HL-60 (cell line): ENCODE data around the gene OTOF.
A peak's percentile ranks its signal among the peaks of the same experiment; 100 is the strongest.

ENCODE experiments used
- DNase-seq, 2 experiments: peaks; one replicate each; pipeline ENCODE4 v3.0.0-alpha.2; 2010 to 2020; ENCODE audit warnings: low read depth in 1 of 2, low spot score in 1 of 2
- H3K27ac ChIP-seq: fragments of 250-450 bp; sonication (Bioruptor Pico); replicated peaks from 2 replicates; pipeline ENCODE4 v1.5.1; 2020; ENCODE audit warnings: mild to moderate bottlenecking, moderate library complexity
- H3K27me3 ChIP-seq: fragments of 250-450 bp; sonication (Bioruptor Pico); 2 replicates; pipeline ENCODE4 v1.5.1; 2021; ENCODE audit warnings: mild to moderate bottlenecking, moderate library complexity; ENCODE audit not compliant: insufficient read depth, poor library complexity, severe bottlenecking
- H3K4me3 ChIP-seq: replicated peaks from 2 replicates; pipeline ENCODE4 v1.5.1; 2011; ENCODE audit warnings: mild to moderate bottlenecking, control low read depth, low read length; ENCODE audit not compliant: insufficient read depth
- GABPA ChIP-seq: IDR thresholded peaks from 2 replicates; pipeline ENCODE4 v1.6.1; 2012; ENCODE audit warnings: low read depth
- POLR2AphosphoS5 ChIP-seq: IDR thresholded peaks from 2 replicates; pipeline ENCODE4 v1.6.1; 2012; ENCODE audit warnings: low read depth
- REST ChIP-seq: IDR thresholded peaks from 2 replicates; pipeline ENCODE4 v1.6.1; 2012; ENCODE audit warnings: low read depth; ENCODE audit not compliant: insufficient replicate concordance
- SPI1 ChIP-seq: IDR thresholded peaks from 2 replicates; pipeline ENCODE4 v1.6.1; 2012; ENCODE audit warnings: low read depth, mild to moderate bottlenecking, borderline replicate concordance
- TF ChIP-seq, protein P1 (sequence below): IDR thresholded peaks from one replicate; pipeline ENCODE4 v1.5.1; 2011; ENCODE audit warnings: low read length, control low read depth, inconsistent platforms; ENCODE audit not compliant: insufficient read depth

The OTOF gene

DNA sequence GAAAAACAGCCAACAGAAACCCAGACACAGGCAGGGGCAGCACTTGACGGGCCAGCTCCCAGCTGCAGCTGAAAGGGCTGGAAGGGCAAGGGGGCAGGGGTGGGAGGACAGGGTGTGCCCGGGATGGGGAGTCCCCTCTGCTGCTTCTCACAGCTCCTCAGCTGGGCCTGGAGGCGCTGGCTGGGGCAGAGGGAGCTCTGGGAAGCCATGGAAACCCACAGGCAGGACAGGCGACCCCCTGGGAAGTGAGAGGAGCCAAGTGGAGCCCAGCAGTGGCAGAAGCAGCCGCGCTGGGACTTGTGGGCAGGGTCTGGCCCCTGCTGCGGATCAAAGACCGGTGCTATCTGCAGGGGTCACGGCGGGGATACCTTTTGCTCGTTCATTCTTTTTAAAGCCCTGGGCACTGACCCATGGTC, 20.7 kb downstream of the OTOF start:
- no peak for DNase-seq

GRCh38 chr2:26456440-26457250, 21.3 kb downstream of the OTOF start:
- Histone ChIP-seq H3K4me3 (no peak overlapping the region), H3K27ac (peak overlapping the region; percentile 58), H3K27me3 (no peaks in the 10 kb centered on the region)
- no peak for TF ChIP-seq POLR2AphosphoS5
- DNase-seq, result peak in 1 of 2 experiments; percentile 19

More for the DNA sequence above, 20.7 kb downstream of the OTOF start:
- H3K4me3 ChIP-seq, result no peak overlapping the region
- TF ChIP-seq POLR2AphosphoS5 (no peak), REST (no peak), GABPA (no peak), SPI1 (no peak)
- TF ChIP-seq, protein P1, sequence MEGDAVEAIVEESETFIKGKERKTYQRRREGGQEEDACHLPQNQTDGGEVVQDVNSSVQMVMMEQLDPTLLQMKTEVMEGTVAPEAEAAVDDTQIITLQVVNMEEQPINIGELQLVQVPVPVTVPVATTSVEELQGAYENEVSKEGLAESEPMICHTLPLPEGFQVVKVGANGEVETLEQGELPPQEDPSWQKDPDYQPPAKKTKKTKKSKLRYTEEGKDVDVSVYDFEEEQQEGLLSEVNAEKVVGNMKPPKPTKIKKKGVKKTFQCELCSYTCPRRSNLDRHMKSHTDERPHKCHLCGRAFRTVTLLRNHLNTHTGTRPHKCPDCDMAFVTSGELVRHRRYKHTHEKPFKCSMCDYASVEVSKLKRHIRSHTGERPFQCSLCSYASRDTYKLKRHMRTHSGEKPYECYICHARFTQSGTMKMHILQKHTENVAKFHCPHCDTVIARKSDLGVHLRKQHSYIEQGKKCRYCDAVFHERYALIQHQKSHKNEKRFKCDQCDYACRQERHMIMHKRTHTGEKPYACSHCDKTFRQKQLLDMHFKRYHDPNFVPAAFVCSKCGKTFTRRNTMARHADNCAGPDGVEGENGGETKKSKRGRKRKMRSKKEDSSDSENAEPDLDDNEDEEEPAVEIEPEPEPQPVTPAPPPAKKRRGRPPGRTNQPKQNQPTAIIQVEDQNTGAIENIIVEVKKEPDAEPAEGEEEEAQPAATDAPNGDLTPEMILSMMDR, result no peak
- H3K27ac ChIP-seq, result peak overlapping the region; percentile 58
- H3K27me3 ChIP-seq, result no peaks in the 10 kb centered on the region

GRCh38 chr2:26455670-26456439, 22.1 kb downstream of the OTOF start:
- Histone ChIP-seq H3K27ac (peak overlapping the region; percentile 58), H3K4me3 (no peak overlapping the region), H3K27me3 (no peaks in the 10 kb centered on the region)
- peak; percentile 72 to 87 for DNase-seq
- no peak for TF ChIP-seq GABPA
- TF ChIP-seq, protein P1, result no peak
- TF ChIP-seq POLR2AphosphoS5, result peak; percentile 91
- peak; percentile 3; the same call in 1 of the 2 replicates for TF ChIP-seq SPI1
- TF ChIP-seq REST, result no peak

- TF ChIP-seq SPI1 (no peak), GABPA (no peak), POLR2AphosphoS5 (no peak), REST (no peak)
- TF ChIP-seq, protein P1, result no peak
- no peak for DNase-seq
- Histone ChIP-seq H3K27ac (peak overlapping the region; percentile 58), H3K27me3 (no peaks in the 10 kb centered on the region), H3K4me3 (no peak overlapping the region)
Measured at GRCh38 chr2:26455037-26455669, 22.8 kb downstream of the OTOF start.
